GM12864 (cell line): Measurements from ENCODE around the gene KRT4.

ENCODE experiments used
- DNase-seq: peaks from one replicate; pipeline ENCODE4 v3.0.0-alpha.2; 2011; ENCODE audit warnings: low read depth
- H3K4me3 ChIP-seq: 2 replicates; pipeline ENCODE4 v1.5.1; 2011; ENCODE audit warnings: mild to moderate bottlenecking, low read depth, low read length, control low read depth
- CTCF ChIP-seq: IDR thresholded peaks from 2 replicates; pipeline ENCODE4 v1.5.1; 2011; ENCODE audit warnings: low read depth, mild to moderate bottlenecking, moderate library complexity, low read length, control low read depth, inconsistent platforms; ENCODE audit errors: missing control alignments

The KRT4 gene

DNA sequence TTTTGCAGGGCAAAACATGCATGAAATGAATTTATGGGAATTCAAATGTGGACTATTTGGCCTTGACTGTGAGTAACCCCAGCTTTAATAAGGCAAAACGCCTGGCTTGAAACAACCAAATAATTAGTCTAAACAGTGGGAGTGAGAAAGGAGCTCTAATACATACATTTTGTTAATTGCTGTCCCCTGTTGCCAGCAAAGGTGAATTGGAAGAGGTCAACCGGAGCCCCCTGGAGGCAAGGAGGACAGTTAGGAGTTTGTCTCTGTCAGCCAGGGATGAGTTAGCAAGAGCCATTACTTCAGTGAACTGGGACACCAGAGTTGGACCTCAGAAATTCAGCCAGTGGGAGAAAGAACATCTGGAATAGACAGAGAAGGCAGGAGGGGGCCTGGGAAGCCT lies 54.2 kb downstream of the KRT4 start:
- TF ChIP-seq CTCF: no peak
- no peak overlapping the region for H3K4me3 ChIP-seq
- DNase-seq: no peak

DNA sequence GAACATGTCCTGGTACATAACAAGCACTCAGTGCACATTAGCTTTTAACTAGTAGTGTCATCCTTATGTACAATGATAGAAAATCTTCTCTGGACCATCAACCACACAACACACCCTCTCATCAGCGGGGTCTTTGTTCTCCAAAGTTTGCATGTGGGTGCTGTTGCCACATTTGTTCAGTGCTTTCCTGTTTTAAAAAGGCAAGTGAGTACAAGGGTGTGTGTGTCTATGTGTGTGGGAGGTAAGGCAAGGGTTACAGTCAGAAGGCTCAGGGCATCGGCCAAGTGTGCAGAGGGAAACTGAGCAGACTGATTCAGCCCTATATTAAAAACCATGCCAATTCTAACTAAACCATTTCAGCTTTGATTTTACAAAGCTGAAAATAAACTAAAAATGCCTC lies 54.7 kb downstream of the KRT4 start:
- no peak for DNase-seq
- H3K4me3 ChIP-seq: no peak overlapping the region
- no peak for TF ChIP-seq CTCF

DNA sequence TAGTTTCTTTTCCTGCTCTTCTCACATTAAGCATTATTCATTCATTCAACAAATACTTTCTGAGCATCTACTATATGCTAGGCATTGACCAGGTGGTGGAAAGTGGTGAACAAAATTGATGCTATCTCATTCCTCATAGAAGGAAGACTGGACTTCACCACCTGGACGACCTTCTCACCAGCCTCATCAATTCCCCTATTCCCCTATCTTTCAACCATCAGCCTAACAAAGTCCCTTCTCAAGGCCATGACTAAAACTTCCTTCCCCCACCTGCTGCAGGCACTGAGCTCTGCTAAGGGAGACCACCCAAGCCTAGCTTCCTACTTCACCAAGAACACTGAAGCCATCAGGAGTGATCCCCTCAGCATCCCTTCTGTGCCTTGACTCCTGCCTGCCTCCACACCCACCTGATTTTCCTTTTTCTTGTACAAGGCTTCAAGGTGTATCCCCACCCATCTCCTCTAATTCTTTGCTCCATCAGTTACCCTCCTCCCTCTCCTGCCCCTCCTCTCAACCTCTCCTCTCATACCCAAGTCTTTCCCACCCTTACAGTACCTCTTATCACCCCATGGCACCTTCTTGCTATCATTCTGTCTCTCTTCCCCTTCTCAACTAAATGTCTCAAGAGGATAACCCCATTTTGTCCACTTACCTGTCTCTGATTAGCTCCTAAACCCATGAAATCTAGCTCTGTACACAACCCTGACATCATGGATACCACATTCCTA lies 56.3 kb downstream of the KRT4 start:
- H3K4me3 ChIP-seq: no peak overlapping the region
- DNase-seq: no peak
- no peak for TF ChIP-seq CTCF
